ENCODE measurements around the gene HMOX2. TPM values are rescaled to one million over a fixed set of nuclear protein-coding genes. Genes with fewer than 3 reads are reported as not detected.

The HMOX2 gene
- total and polyA plus RNA-seq, 2 experiments from 2014 or later, result 68.8 to 108 TPM

- DNase-seq (ENCODE audit: low spot score), result peak; percentile 94
- WGBS (ENCODE audit: low lambda C conversion rate, missing lambda C conversion rate), result 4% methylated on average over 36 of the region's 60 CpGs
- TF ChIP-seq EZH2 (IDR thresholded peaks at IDR 0.05; ENCODE audit: borderline replicate concordance) (no peak), CTCF (IDR thresholded peaks at IDR 0.05; ENCODE audit: poor library complexity) (no peak), EZH2phosphoT487 (IDR thresholded peaks at IDR 0.05; ENCODE audit: low read depth, severe bottlenecking, unreplicated experiment) (no peak)
- no peaks in the 10 kb centered on the region for H3K9me2 ChIP-seq (replicated peaks; ENCODE audit: insufficient read depth)
- no peaks in the 10 kb centered on the region for H3K36me3 ChIP-seq (replicated peaks; ENCODE audit: insufficient read depth, low read depth)
- H4K20me1 ChIP-seq (ENCODE audit: insufficient read depth, poor library complexity, severe bottlenecking), result peaks cover 3% of the 10 kb centered on the region
- H3K27ac ChIP-seq, result peak within 1 kb of the TSS; percentile 75
- H2AFZ ChIP-seq, result peak within 1 kb of the TSS; percentile 94
- H3K4me3 ChIP-seq, result peak within 1 kb of the TSS; percentile 87
- H3K9me3 ChIP-seq (ENCODE audit: low read depth), result no peaks in the 10 kb centered on the region
- H3K27me3 ChIP-seq, result no peaks in the 10 kb centered on the region
- no peaks in the 10 kb centered on the region for H3K4me1 ChIP-seq (ENCODE audit: insufficient read depth)
- H3K4me2 ChIP-seq, result peak within 1 kb of the TSS; percentile 94
- H3K79me2 ChIP-seq, result peaks cover 39% of the 10 kb centered on the region
Measured at GRCh38 chr16:4474192-4474961, 1.8 kb upstream of the HMOX2 start, which contains the start of gene NMRAL1. Gene NMRAL1 (minus strand): TSS chr16:4474625. CDS start chr16:4474132, 493 bp downstream.

- TF ChIP-seq CTCF (IDR thresholded peaks at IDR 0.05; ENCODE audit: poor library complexity), result peak; percentile 5
- no peak for TF ChIP-seq EZH2 (IDR thresholded peaks at IDR 0.05; ENCODE audit: borderline replicate concordance)
- Histone ChIP-seq H3K9me3 (ENCODE audit: low read depth) (no peaks in the 10 kb centered on the region), H3K27ac (peak overlapping the region; percentile 95), H3K4me3 (no peak overlapping the region), H3K36me3 (replicated peaks; ENCODE audit: insufficient read depth, low read depth) (no peaks in the 10 kb centered on the region), H3K27me3 (no peaks in the 10 kb centered on the region), H2AFZ (no peak overlapping the region), H4K20me1 (ENCODE audit: insufficient read depth, poor library complexity, severe bottlenecking) (peaks cover 9% of the 10 kb centered on the region), H3K79me2 (peaks cover 74% of the 10 kb centered on the region), H3K4me1 (ENCODE audit: insufficient read depth) (peaks cover 4% of the 10 kb centered on the region), H3K9me2 (replicated peaks; ENCODE audit: insufficient read depth) (no peaks in the 10 kb centered on the region), H3K4me2 (peak overlapping the region; percentile 87)
- WGBS (ENCODE audit: low lambda C conversion rate, missing lambda C conversion rate), result 83% methylated on average over 2 of the region's 2 CpGs
- DNase-seq (ENCODE audit: low spot score), result no peak
Measured at GRCh38 chr16:4477966-4478365, 1.8 kb downstream of the HMOX2 start.

GRCh38 chr16:4481526-4481925 is 5.3 kb downstream of the HMOX2 start:
- no peak for TF ChIP-seq EZH2 (IDR thresholded peaks at IDR 0.05; ENCODE audit: borderline replicate concordance)
- TF ChIP-seq EZH2phosphoT487 (IDR thresholded peaks at IDR 0.05; ENCODE audit: low read depth, severe bottlenecking, unreplicated experiment), result no peak
- TF ChIP-seq CTCF (IDR thresholded peaks at IDR 0.05; ENCODE audit: poor library complexity), result no peak
- no peak overlapping the region for H3K4me2 ChIP-seq
- WGBS (ENCODE audit: low lambda C conversion rate, missing lambda C conversion rate), result 72% methylated on average over 2 of the region's 2 CpGs
- peaks cover 11% of the 10 kb centered on the region for H4K20me1 ChIP-seq (ENCODE audit: insufficient read depth, poor library complexity, severe bottlenecking)
- H3K9me3 ChIP-seq (ENCODE audit: low read depth), result no peaks in the 10 kb centered on the region
- no peak overlapping the region for H3K4me3 ChIP-seq
- H3K79me2 ChIP-seq, result peaks cover 79% of the 10 kb centered on the region
- H3K27ac ChIP-seq, result peak overlapping the region; percentile 31
- no peaks in the 10 kb centered on the region for H3K36me3 ChIP-seq (replicated peaks; ENCODE audit: insufficient read depth, low read depth)
- no peaks in the 10 kb centered on the region for H3K27me3 ChIP-seq
- peaks cover 10% of the 10 kb centered on the region for H3K4me1 ChIP-seq (ENCODE audit: insufficient read depth)
- no peak for DNase-seq (ENCODE audit: low spot score)
- H2AFZ ChIP-seq, result no peak overlapping the region
- H3K9me2 ChIP-seq (replicated peaks; ENCODE audit: insufficient read depth), result no peaks in the 10 kb centered on the region
